Muscle of back (tissue), 11 donors: ENCODE measurements around the gene ARHGAP15. TPM values are rescaled to one million over a fixed set of nuclear protein-coding genes. Genes with fewer than 3 reads are reported as not detected.

Source experiments
- DNase-seq, 3 donors: peaks; one replicate each; pipeline versions ENCODE4 v3.0.0 to v3.0.0-alpha.2; 2013
- polyA plus RNA-seq, 10 donors: library from polyadenylated mRNA; unstranded; fragments of 120-200 nt; gene quantifications; one replicate each; pipeline ENCODE4 v1.2.1, GENCODE V29; 2013; ENCODE audit not compliant: insufficient read length in 10 of 10

The ARHGAP15 gene
- polyA plus RNA-seq, 10 donors = 6.3 to 14.6 (median 10.2) TPM

DNA sequence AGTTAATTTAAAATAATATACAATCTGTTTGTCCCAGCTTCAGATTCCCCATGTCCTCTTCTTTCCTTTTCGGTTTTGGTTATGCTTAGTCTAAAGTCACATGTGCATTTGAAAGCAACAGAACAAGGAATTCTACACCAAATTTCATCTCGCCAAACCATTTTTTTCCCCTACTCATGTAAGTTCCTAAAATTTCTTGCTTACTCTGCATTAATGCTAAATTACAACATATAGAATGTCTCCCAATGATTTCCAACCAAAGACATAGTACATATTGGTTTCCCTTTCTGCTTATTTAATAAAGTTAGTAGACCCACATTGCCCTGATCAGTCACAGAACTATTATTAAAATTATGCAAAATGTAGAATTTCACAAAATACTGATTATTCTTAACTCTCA lies 212.3 kb downstream of the ARHGAP15 start:
- no peak for DNase-seq

DNA sequence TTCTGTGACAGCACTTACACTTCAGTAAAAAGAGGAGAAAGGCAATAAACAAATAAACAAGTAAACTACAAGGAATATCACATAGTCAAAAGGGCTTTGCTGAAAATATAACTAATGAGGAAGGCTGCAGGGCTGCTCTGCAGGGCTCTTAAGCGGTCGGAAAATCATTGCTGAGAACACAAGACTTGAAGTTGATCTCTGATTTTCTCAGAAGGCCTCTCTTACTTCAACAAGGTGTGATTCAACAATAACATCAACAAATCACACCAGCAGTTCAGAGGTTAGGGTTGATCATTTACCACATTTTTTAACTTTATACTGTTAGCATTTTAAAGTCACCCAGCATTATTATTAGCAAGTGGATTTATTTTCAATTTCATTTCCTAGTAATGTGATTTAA lies 215.6 kb downstream of the ARHGAP15 start:
- no peak for DNase-seq

DNA sequence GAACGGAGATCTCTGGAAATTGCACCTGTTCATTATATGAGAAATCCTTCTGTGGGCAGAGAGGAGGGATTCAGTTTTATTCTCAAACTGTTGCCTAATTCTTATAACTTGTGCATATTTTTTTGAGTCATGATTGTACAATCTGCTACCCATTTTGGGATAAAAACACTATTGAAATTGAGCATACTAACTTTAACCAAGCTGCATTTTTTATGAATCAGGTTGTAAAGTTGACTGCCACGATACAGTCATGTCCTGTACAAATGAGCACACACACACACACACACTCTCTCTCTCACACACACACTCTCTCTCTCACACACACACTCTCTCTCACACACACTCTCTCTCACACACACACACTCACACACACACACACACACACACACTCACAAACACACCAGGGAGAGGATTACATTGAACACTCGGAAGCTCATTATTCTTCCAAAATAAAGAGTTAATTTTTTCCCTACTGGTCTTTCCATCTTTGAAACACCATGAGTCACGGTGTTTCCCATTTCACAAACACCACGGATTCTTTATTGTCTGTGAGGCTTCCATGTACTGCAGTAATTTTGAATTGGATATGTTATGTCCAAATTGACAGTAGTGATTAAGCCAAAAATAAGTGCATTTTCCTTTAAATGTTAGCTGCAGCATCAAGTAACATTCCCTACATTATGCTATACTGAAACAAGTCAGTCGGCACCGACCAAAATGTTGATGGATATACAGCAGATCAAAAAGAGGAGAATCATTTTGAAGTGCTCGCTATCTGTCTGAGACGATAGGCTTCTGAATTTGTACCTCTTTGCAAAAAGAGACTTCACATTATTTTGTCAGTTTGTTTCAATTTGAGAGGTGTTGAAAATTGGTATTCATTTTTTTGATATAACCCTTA lies 216.9 kb downstream of the ARHGAP15 start:
- no peak for DNase-seq

DNA sequence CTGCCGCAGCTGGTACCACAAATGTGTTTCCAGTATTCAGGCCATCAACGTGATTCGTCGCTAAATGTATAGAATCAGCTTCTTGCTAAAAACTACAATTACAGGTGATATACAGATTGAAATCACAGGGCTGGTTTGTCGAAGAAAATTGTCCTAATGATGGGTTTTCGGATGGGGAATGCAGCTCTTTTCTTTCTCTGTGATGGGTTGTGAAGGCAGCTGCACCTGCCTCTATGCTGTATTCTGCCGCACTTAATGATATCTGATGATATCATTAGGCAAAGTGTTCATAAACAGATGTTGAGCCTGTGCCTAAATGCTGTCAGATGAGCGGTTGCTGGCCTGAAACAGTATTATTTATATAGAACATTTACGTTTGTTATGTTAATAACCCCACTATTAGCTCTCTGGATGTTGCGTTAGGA lies 218.1 kb downstream of the ARHGAP15 start:
- no peak for DNase-seq

DNA sequence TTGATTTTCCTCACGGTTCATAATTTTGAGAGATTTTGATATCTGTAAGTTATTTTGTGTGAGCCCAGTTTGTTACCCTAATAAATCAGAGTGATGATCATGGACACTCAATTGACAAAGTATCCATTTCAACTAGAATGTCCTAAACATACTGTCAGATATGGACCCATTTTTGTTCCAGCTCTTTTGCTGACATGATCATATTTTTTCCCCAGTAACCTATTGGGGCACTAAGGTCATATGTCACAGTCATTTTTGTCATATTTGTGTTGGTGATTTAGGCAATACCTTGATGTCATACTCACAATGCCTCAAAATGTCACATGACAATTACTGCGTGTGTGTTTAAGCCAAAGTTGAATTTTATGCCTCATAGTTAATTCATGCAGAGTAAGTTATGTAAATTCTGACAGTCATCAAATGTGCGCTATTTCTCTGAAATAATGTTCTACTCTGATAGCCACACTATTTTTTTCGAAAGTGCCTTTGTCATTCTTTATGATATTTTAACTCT lies 218.7 kb downstream of the ARHGAP15 start:
- DNase-seq = no peak

DNA sequence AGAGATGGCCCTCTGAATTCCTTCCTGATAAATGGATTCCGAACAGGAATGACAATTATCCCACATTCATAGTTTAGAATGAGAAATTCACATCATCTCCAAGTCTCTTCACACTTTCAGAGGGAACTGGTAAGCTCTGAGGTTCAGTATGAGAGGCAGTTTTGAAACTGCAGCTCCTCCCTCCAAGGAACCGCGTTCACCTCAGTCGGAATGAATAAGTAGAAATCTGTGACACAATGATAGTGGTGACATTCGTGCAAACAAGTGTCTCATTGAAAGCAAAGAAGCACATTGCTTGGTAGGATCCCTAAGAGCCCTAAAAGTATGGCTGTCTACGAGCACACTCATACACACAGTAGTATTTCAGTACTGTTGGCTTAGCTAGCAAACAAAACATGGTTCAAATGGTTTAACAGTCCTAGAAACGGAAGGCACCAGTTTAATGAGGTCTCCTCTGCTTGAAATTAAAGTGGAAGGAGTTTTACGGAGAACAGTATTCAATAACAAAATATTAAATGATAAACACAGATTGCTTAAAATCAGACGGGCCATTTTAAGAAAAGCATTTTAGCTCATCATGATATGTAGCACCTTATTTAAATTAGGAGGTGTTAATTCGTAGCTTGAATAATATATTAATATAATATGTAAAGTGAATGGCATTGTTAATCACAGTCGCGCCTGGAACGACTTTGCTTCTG lies 225.0 kb downstream of the ARHGAP15 start:
- no peak for DNase-seq

DNA sequence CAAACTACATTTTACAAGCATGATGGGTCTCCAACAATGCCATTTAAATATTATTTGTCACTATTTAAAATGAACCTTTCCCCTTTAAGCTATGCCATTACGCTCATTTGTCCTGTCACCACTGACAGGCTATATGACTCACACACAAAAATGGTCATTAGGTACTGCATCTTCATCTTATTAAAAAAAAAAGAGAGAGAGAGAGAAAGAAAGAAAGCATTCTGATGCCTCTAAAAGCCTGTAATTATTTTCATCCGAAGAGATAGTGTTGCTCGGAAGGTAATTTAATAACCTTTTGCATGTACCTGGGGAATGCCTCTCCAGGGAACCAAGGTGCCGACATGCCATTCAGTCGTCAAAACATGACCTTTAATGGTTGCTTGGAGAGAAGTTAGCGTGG lies 226.7 kb downstream of the ARHGAP15 start:
- DNase-seq = no peak

DNA sequence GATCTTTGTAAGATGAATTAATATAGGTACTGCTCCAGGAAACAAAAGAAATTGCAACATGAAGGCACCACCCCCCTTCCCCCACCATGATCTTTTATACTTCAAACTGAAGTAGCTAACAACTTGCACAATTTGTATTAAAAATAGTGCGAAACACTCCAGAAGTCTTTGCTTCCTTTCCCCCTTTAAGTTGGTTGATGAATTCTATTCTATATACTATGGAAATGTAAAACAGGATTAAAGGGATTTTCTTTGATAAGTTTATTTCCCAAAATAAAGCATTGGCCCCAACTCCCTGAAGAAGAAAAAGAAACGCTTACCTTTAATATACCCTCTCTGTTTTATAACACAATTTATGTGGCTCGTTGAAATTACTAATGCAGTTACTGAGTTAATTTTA lies 227.1 kb downstream of the ARHGAP15 start:
- no peak for DNase-seq

DNA sequence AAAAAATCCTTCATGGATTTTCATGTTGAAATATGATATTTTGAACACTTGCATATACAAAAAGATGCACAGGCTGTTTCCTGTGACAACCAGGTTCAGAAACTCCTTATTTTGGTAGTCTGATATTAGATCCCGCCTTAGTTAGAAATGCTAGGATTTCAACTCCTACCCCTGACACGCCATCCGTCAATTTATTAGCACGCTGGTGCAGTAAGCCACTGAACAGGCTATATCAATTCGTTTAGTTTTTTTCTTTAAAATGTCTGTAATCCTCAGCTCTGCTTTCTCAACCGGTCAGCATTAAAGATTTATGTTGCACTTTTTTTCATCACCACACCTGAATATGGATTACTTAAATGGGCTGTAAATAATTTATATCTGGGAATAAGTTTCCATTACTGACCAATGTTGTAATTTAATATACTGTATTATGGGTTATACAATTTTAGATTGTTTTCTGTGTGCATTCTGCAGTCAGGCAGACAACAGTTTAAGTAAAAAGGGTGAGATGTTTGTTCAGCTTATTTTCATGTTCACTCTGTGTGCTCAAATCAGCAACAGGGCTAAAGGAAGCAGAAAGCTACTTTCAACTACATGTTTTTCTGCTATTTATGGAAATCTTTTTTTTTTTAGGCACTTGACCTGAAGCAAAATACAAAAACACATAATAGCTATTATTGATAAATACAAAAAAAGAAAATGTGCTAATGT lies 227.7 kb downstream of the ARHGAP15 start:
- DNase-seq = no peak

DNA sequence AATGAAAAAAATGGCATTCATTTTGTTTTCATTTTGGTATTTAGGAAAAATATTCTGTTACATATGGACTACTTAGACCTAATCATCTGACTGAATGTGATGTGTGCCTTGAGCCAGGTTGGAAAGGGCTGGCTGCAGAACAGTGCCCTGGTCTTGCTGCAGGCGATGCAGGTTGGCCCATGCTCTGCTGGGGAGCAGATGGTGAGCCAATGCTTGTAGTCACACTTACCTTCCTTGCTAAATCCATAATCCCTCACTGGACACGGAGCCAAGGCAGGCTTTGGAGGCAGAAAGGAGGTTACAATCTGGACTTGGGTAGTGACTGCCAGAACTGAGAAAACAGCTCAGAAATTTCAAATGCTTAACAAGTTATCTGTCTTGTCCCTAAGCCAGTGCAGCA lies 228.7 kb downstream of the ARHGAP15 start:
- DNase-seq = peak in 2 of 3 donors; percentile 9 to 21

DNA sequence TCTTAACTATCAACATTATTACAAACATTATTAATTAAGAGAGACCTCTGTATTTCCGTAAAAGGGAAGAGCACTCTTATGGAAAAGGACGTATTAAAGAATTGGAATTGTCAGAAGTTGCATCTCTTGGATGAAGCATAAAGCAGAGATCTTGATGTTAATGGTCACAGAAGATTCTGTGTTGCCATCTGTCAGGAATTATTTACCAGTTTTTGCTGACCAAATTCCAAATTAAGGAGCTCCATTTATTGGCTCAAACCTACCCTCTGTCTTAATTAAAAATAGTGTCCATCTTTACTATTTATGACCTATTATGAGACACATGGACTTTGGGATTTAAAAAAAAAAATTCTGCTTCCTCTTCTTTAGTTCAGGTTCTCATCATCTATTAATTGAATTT lies 232.1 kb downstream of the ARHGAP15 start:
- DNase-seq = no peak

DNA sequence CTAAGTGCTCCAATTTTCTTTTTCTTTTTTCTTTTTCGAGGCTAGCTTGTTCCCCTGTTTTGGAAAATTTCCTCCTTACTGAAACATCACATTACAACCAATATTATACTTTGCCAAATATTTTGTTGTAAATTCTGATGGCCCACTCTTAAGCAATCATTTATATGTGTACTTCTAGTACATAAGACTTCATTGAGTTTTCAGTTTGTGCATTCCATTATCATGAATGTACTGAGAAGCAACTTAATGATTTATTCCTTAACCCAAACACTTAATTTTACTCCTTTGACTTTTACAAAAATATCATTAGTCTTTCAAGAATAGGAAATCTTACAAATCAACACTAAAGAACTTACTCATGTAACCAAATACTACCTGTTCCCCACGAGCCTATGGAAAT lies 242.4 kb downstream of the ARHGAP15 start:
- DNase-seq = no peak

DNA sequence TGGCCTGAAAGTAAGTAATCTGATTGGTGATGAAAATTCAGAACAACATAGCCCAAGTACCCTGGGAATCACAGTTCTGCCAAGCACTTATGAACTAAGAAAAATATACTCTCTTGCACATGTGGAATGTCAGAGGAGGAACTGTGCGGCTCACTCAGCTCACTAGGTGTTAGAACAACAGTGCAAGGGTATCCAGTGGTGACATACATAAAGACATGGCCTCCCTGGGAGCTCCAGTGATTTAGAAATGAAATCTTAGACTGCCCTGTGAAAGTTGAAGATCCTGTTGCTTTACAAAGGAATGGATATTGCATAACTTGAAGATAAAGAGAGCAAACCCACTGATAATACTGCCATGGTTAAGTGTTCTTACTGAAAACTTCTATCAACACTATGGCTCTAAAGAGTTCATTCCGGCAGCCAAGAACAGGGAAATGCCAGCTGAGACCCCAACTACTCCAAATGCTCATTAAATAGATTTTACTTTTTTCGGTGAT lies 246.2 kb downstream of the ARHGAP15 start:
- DNase-seq = no peak

DNA sequence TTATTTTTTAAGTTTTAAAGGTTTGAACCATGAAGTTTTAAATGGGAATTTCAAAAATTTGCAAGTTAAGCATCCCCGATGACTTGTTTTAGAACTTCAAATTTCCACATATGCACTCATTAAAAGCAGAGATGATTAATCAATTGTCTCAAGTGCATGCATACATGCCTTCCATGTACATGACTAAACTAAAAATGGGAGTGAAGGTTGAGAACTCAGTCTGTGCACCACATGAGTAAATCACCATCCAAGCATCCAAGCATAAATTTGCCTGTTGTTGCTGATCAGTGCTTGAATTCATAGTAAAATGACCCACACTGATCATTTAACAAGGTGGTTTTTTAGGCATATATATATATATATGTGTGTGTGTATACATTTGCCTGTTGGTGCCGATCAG lies 249.8 kb downstream of the ARHGAP15 start:
- DNase-seq = no peak

DNA sequence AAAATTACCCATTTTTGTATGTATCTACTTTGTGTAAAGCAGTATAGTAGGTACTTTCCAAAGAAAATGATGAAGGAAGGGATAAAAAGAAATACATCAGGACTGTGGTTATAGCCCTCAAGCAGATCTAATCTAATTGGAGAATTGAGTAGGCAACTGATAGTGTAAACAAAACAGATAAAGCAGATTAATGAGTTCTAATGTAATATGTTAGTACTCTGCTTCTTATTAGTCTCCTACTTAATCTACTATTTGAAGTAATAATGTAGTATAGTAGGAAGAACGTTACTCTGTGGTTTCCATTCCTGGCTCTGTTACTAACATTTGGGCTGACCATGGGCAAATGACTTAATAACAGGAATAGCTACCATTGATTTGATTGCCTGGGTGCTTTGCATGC lies 250.7 kb downstream of the ARHGAP15 start:
- no peak for DNase-seq

DNA sequence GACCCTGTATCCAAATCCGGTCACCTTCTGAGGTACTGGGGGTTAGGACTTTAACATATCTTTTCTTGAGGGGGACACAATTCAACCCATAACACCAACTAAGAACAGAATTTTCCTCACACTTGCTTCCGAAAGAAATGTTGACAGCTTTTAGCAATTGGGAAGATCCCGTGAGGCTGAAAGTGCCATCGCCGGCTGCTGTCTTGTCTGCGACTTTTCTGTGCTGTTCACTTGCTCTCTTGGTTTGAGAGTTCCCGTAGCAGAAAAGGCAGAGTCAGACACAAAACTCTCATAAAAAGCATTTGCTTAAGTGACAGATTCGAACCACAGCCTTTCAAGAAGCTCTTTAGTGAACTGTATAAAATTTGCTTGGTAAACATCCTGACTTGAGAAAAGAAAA lies 253.4 kb downstream of the ARHGAP15 start:
- DNase-seq = no peak

DNA sequence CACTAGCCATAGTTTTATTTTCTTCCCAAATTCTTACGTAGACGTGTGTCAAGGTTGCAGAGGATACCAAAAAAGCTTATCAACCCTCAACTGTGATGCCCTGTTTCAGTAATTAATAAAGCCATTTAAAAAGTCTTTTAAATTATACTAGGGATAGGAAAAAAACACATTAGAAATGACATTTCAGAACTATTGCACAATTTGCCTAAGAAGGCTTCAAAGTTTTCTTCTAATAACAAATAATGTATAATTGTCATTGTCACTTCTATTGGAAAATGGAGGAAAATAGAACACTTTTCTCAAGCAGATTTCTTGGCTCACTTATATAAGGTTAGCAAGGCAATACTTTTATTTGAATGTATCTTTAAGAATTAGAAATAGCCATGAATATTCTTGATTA lies 253.8 kb downstream of the ARHGAP15 start:
- DNase-seq = no peak

DNA sequence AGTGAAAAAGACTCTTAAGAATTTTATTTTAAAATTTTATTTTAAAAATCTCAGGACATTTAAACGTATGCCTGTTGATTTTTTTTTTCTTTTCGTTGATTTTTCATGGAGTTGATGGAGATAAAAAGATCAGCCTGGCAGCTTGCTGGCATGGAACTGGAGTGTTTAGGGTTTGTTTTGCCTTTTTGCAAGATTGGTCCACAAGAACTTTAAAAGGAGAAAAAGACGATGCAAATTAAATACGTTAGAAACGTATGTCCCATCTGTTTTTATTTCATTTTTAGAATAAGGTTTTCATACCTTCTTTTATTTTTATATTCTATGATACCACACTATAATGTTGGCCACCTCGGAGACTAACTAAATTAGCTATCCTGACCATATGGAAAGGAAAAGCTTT lies 254.9 kb downstream of the ARHGAP15 start:
- no peak for DNase-seq

DNA sequence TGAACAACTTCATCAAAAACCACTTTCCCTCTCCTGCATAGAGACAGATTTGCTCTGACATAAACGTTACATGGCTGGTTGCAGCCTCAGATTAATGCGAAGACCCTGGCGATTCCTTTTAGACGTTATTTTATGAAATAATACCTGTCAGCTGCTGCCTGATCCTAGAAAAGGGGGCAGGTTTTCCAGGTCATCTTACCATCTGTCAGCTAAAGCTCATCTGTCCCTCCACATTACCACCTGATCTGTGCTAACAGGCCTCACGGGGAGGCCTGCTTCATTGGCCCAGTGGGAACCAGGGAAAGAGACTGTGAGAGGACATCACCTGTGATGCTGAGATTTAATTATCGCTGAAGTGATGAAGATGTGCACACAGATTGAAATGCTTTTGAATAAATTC lies 261.0 kb downstream of the ARHGAP15 start:
- no peak for DNase-seq

DNA sequence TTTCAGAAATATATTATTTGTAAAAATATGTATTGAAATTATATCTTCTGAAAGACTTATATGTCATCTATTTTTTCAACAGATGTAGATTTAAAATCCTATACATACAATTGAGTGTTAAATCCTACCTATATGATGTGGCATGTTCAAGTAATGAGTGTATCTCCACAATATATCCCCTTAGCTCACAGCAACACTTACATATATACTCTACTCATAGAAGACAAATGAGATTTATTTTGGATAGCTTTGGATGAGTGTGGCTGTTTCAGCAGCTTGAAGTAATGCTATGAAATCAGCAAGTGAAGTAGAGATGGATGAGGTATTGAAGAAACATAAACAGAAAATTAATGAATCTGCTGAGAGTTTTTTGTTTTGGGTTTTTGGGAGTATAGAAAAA lies 263.1 kb downstream of the ARHGAP15 start:
- no peak for DNase-seq

DNA sequence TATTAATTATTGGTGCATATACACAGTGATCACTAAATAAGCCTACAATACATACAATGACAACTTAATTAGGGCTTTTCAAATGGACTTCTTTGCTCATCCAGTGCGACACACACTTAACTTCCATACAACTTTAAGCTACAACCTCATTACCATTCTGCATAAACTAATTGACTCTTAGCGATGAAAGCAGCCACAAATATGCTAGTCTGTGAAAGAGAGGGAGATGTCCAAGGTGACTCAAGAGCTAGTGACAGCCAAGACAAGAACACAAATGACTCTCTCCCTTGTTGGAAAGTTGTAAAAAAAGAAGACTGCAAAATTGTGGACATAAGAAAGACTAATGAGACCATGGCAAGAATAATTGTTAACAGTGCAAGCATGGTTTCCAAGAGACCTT lies 264.8 kb downstream of the ARHGAP15 start:
- DNase-seq = no peak
